IMR-90 (cell line): ENCODE results near the gene AQP5. TPM values are rescaled to one million over a fixed set of nuclear protein-coding genes. Genes with fewer than 3 reads are reported as not detected.

ENCODE experiments used
- ATAC-seq: fragments of 200-7000 bp; cut with Tn5 transposase; 2 replicates; pipeline ENCODE4 v1.9.1; 2020; ENCODE audit warnings: low read depth, mild to moderate bottlenecking, moderate library complexity
- BruUV-seq: library from RNA; stranded (reverse); fragments of 400-500 nt; replicated peaks from 2 replicates; lab custom pipeline; 2021; lab: Mats Ljungman, UMichigan
- CTCF ChIA-PET: fragments of 300-600 bp; formaldehyde crosslinking; extraction: SDS; loops from one replicate; lab custom pipeline; 2021; ENCODE audit warnings: antibody characterized with exemption; lab: Yijun Ruan, JAX
- POLR2A ChIA-PET: fragments of 300-600 bp; sonication (Branson Sonifier 250); formaldehyde crosslinking; loops from one replicate; lab custom pipeline; 2022; ENCODE audit warnings: antibody characterized with exemption; ENCODE audit not compliant: unreplicated experiment; lab: Charles Lee
- DNase-seq: peaks from one replicate; pipeline ENCODE4 v3.0.0; 2013
- H2AFZ ChIP-seq: replicated peaks from 2 replicates; pipeline ENCODE3; 2013; ENCODE audit warnings: low read length, mild to moderate bottlenecking; ENCODE audit not compliant: poor library complexity
- H2AK5ac ChIP-seq: 2 replicates; pipeline ENCODE4 v1.6.1; 2013; ENCODE audit warnings: low read depth, low read length, inconsistent platforms
- H2AK9ac ChIP-seq: replicated peaks from 2 replicates; pipeline ENCODE3; 2013; ENCODE audit warnings: mild to moderate bottlenecking, low read depth, low read length, moderate library complexity; ENCODE audit not compliant: poor library complexity
- H2BK120ac ChIP-seq: 2 replicates; pipeline ENCODE4 v1.6.1; 2013; ENCODE audit warnings: low read depth, low read length, inconsistent platforms
- H2BK15ac ChIP-seq: 3 replicates; pipeline ENCODE4 v1.6.1; 2013; ENCODE audit warnings: low read depth, low read length, inconsistent platforms
- H2BK20ac ChIP-seq: 2 replicates; pipeline ENCODE4 v1.6.1; 2013; ENCODE audit warnings: low read depth, mild to moderate bottlenecking, inconsistent platforms, low read length, moderate library complexity
- H2BK5ac ChIP-seq: 2 replicates; pipeline ENCODE4 v1.6.1; 2013; ENCODE audit warnings: mild to moderate bottlenecking, low read depth, low read length, inconsistent platforms; ENCODE audit not compliant: poor library complexity, severe bottlenecking
- H3K14ac ChIP-seq: replicated peaks from 2 replicates; pipeline ENCODE4 v1.6.1; 2013; ENCODE audit warnings: low read depth, low read length, inconsistent platforms
- H3K18ac ChIP-seq: 2 replicates; pipeline ENCODE4 v1.6.1; 2013; ENCODE audit warnings: low read depth, low read length, control low read depth
- H3K23ac ChIP-seq: 2 replicates; pipeline ENCODE4 v1.6.1; 2013; ENCODE audit warnings: low read depth, low read length, inconsistent platforms
- H3K27ac ChIP-seq: 2 replicates; pipeline ENCODE4 v1.5.1; 2013; ENCODE audit warnings: mild to moderate bottlenecking, control low read depth, low read length; ENCODE audit not compliant: insufficient read depth
- H3K27me3 ChIP-seq: 2 replicates; pipeline ENCODE4 v1.6.1; 2013; ENCODE audit warnings: low read length; ENCODE audit not compliant: control insufficient read depth, insufficient read depth
- H3K36me3 ChIP-seq: 2 replicates; pipeline ENCODE4 v1.6.1; 2013; ENCODE audit warnings: low read length, mixed read lengths; ENCODE audit not compliant: control insufficient read depth, insufficient read depth
- H3K4ac ChIP-seq: 2 replicates; pipeline ENCODE4 v1.6.1; 2013; ENCODE audit warnings: low read depth, low read length, inconsistent platforms
- H3K4me1 ChIP-seq: 2 replicates; pipeline ENCODE4 v1.6.1; 2013; ENCODE audit warnings: low read length, mixed read lengths; ENCODE audit not compliant: control insufficient read depth, insufficient read depth
- H3K4me2 ChIP-seq: 2 replicates; pipeline ENCODE4 v1.6.1; 2013; ENCODE audit warnings: low read depth, mild to moderate bottlenecking, control low read depth, low read length, moderate library complexity
- H3K4me3 ChIP-seq: 2 replicates; pipeline ENCODE4 v1.5.1; 2013; ENCODE audit warnings: low read depth, mild to moderate bottlenecking, control low read depth, low read length, moderate library complexity; ENCODE audit not compliant: insufficient read depth
- H3K56ac ChIP-seq: 2 replicates; pipeline ENCODE4 v1.6.1; 2013; ENCODE audit warnings: low read length, inconsistent platforms; ENCODE audit not compliant: insufficient read depth; ENCODE audit errors: extremely low read depth
- H3K79me1 ChIP-seq, 2 experiments: 2 replicates each; pipeline ENCODE4 v1.6.1; 2013; ENCODE audit warnings: low read length in 2 of 2, inconsistent platforms in 1 of 2, low read depth in 1 of 2
- H3K9ac ChIP-seq: 2 replicates; pipeline ENCODE4 v1.6.1; 2013; ENCODE audit warnings: low read depth, low read length, control low read depth
- H3K9me1 ChIP-seq: 2 replicates; pipeline ENCODE4 v1.6.1; 2013; ENCODE audit warnings: low read length, inconsistent platforms; ENCODE audit not compliant: insufficient read depth
- H3K9me3 ChIP-seq: 2 replicates; pipeline ENCODE4 v1.6.1; 2013; ENCODE audit warnings: low read length; ENCODE audit not compliant: control insufficient read depth, insufficient read depth
- H4K20me1 ChIP-seq: 2 replicates; pipeline ENCODE4 v1.6.1; 2013; ENCODE audit warnings: low read length, inconsistent platforms; ENCODE audit not compliant: insufficient read depth
- H4K5ac ChIP-seq: 2 replicates; pipeline ENCODE4 v1.6.1; 2013; ENCODE audit warnings: mild to moderate bottlenecking, low read depth, low read length, control low read depth
- H4K8ac ChIP-seq, 2 experiments: 2 replicates each; pipeline ENCODE4 v1.6.1; 2013; ENCODE audit warnings: low read depth in 2 of 2, low read length in 2 of 2, control low read depth in 1 of 2, inconsistent platforms in 1 of 2
- H4K91ac ChIP-seq: 2 replicates; pipeline ENCODE4 v1.6.1; 2013; ENCODE audit warnings: low read depth, low read length, inconsistent platforms; ENCODE audit not compliant: insufficient read depth
- BHLHE40 ChIP-seq: fragments of 150-350 bp; IDR thresholded peaks from 2 replicates; pipeline ENCODE4 v1.6.1; 2016; ENCODE audit warnings: mild to moderate bottlenecking, low read depth, low read length
- CEBPB ChIP-seq: IDR thresholded peaks from 2 replicates; pipeline ENCODE4 v1.6.1; 2012; ENCODE audit warnings: low read depth, low read length, improper control_type of control experiment
- CHD1 ChIP-seq: IDR thresholded peaks from 2 replicates; pipeline ENCODE4 v1.6.1; 2012; ENCODE audit warnings: low read depth, low read length, improper control_type of control experiment
- MAFK ChIP-seq: IDR thresholded peaks from 2 replicates; pipeline ENCODE4 v1.6.1; 2012; ENCODE audit warnings: low read depth, low read length, improper control_type of control experiment
- MAZ ChIP-seq: IDR thresholded peaks from 2 replicates; pipeline ENCODE4 v1.6.1; 2012; ENCODE audit warnings: low read depth, mild to moderate bottlenecking, low read length, improper control_type of control experiment, moderate library complexity, borderline replicate concordance
- MXI1 ChIP-seq: IDR thresholded peaks from 2 replicates; pipeline ENCODE4 v1.6.1; 2012; ENCODE audit warnings: low read depth, mild to moderate bottlenecking, low read length, moderate library complexity, borderline replicate concordance
- NFE2L2 ChIP-seq: fragments of 150-350 bp; IDR thresholded peaks from 2 replicates; pipeline ENCODE4 v1.6.1; 2016; ENCODE audit warnings: low read depth, mild to moderate bottlenecking, low read length
- POLR2A ChIP-seq: IDR thresholded peaks from 2 replicates; pipeline ENCODE4 v1.6.1; 2012; ENCODE audit warnings: mild to moderate bottlenecking, low read depth, low read length
- RAD21 ChIP-seq: IDR thresholded peaks from 2 replicates; pipeline ENCODE4 v1.6.1; 2012; ENCODE audit warnings: low read length, improper control_type of control experiment
- RCOR1 ChIP-seq: IDR thresholded peaks from 2 replicates; pipeline ENCODE4 v1.6.1; 2012; ENCODE audit warnings: mild to moderate bottlenecking, low read length, improper control_type of control experiment; ENCODE audit not compliant: insufficient replicate concordance
- RFX5 ChIP-seq: IDR thresholded peaks from 2 replicates; pipeline ENCODE4 v1.8.0; 2012; ENCODE audit warnings: low read depth, mild to moderate bottlenecking, low read length, moderate library complexity
- SMC3 ChIP-seq: fragments of 150-350 bp; IDR thresholded peaks from 2 replicates; pipeline ENCODE4 v1.6.1; 2016; ENCODE audit warnings: low read depth, mild to moderate bottlenecking, antibody characterized with exemption, low read length, moderate library complexity
- WGBS, 2 experiments: methylation state at CpG; one replicate each; pipeline versions ENCODE4 v1.1.5 to v1.1.7; 2013; ENCODE audit warnings: missing lambda C conversion rate in 2 of 2; ENCODE audit not compliant: insufficient read length in 1 of 2; ENCODE audit errors: extremely low coverage in 2 of 2; 5-methylcytosine and 5-hydroxymethylcytosine counted together
- dilution Hi-C: fragments of 300-500 bp; cut with HindIII; formaldehyde crosslinking; loops from one replicate; pipeline ENCODE4 v1.14.3; 2018; ENCODE audit warnings: low sequenced_read_pairs; ENCODE audit not compliant: unreplicated experiment
- in situ Hi-C: fragments of 300-500 bp; cut with MboI; formaldehyde crosslinking; loops from 3 replicates; pipeline ENCODE4 v1.14.3; 2019; ENCODE audit warnings: low sequenced_read_pairs, inconsistent platforms, mixed read lengths
- intact Hi-C: fragments of 100-400 bp; cut with micrococcal nuclease; formaldehyde crosslinking; loops from 2 replicates; pipeline ENCODE4 v1.10.0; 2022
- polyA plus RNA-seq, 3 experiments: library from polyadenylated mRNA; depleted of rRNA; stranded (reverse); fragments of >200 nt; gene quantifications; 2 replicates each; pipeline ENCODE4 v1.2.3, GENCODE V29; 2012; ENCODE audit warnings: low replicate concordance in 1 of 3
- total RNA-seq: library from RNA; depleted of rRNA; stranded (reverse); fragments of >200 nt; gene quantifications from 2 replicates; pipeline ENCODE4 v1.2.3, GENCODE V29; 2012
- TF ChIP-seq, protein P1 (sequence below): fragments of 150-350 bp; IDR thresholded peaks from 2 replicates; pipeline ENCODE4 v1.6.1; 2016; ENCODE audit warnings: low read depth, mild to moderate bottlenecking, low read length, moderate library complexity, borderline replicate concordance
- TF ChIP-seq, protein P2 (sequence below): fragments of 150-350 bp; IDR thresholded peaks from 2 replicates; pipeline ENCODE4 v1.6.1; 2017; ENCODE audit warnings: mild to moderate bottlenecking, antibody characterized with exemption, low read length, low read depth

The AQP5 gene
- total and polyA plus RNA-seq, 2 of the 4 experiments (the other 2 are of a cell fraction): not detected

DNA sequence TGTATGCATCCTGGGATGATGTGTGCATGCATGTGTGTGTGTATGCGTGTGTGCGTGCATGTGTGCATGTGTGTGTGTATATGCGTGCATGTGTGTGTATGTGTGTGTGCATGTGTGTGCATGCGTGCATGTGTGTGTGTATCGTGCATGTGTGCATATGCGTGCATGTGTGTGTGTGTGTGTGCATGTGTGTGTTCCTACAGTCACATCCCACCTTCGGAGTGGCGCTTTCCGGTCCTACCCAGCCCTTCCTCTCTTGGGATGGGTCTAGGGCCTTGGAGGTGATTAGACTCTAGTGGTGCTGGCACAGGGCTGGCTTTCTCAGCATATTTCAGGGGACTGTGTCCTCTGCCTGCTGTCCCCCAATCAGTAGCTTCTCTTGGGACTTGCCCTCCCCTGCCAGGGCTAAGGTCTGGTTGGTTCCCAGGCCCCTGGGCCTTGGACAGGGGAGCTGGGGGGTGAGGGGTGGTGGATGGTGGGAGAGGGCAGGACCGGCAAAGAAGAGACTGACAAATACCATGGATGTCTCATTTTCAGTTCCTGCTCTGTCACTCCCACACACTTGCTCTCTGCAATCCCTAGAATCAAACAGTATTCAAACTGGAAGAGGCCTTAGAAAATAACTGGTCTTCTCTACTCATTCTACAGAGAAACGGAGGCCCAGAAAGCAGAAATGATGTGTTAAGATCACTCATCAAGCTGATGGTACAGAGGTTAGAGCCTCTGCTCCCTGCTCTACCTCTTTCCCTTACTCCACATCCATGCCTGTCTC lies 36.1 kb upstream of the AQP5 start:
- H2BK15ac ChIP-seq: no peak overlapping the region
- H2BK120ac ChIP-seq: no peak overlapping the region
- no peak overlapping the region for H3K56ac ChIP-seq
- no peak overlapping the region for H3K27ac ChIP-seq
- H2AFZ ChIP-seq: peak overlapping the region; percentile 14
- H4K8ac ChIP-seq: no peak overlapping the region
- no peak overlapping the region for H2BK20ac ChIP-seq
- no peak overlapping the region for H3K4ac ChIP-seq
- in situ Hi-C loops: no loop called here
- intact Hi-C loops: no loop called here
- peaks cover 7% of the 10 kb centered on the region; the same call in 1 of the 2 replicates for H3K9me1 ChIP-seq
- H2AK5ac ChIP-seq: no peak overlapping the region
- ChIA-PET CTCF (no interaction called here), POLR2A (no interaction called here)
- dilution Hi-C loops: no loop called here
- no peak overlapping the region for H3K23ac ChIP-seq
- ATAC-seq (no peak), DNase-seq (no peak)
- H4K5ac ChIP-seq: no peak overlapping the region
- H3K14ac ChIP-seq: no peak overlapping the region
- no peak overlapping the region for H3K4me3 ChIP-seq
- no peaks in the 10 kb centered on the region for H3K4me1 ChIP-seq
- no peak overlapping the region for H4K91ac ChIP-seq
- H2BK5ac ChIP-seq: no peak overlapping the region
- no peak overlapping the region for H2AK9ac ChIP-seq
- no peaks in the 10 kb centered on the region for H3K9me3 ChIP-seq
- H3K9ac ChIP-seq: no peak overlapping the region
- H3K4me2 ChIP-seq: no peak overlapping the region
- no peaks in the 10 kb centered on the region for H4K20me1 ChIP-seq
- H3K36me3 ChIP-seq: no peaks in the 10 kb centered on the region
- no peaks in the 10 kb centered on the region; a peak in 1 of 4 replicates for H3K79me1 ChIP-seq
- TF ChIP-seq CEBPB (no peak), MAZ (no peak), CHD1 (no peak), MAFK (no peak), RFX5 (no peak), SMC3 (no peak), MXI1 (no peak), POLR2A (no peak), RAD21 (no peak), RCOR1 (no peak), NFE2L2 (no peak), BHLHE40 (no peak)
- TF ChIP-seq, protein P1, sequence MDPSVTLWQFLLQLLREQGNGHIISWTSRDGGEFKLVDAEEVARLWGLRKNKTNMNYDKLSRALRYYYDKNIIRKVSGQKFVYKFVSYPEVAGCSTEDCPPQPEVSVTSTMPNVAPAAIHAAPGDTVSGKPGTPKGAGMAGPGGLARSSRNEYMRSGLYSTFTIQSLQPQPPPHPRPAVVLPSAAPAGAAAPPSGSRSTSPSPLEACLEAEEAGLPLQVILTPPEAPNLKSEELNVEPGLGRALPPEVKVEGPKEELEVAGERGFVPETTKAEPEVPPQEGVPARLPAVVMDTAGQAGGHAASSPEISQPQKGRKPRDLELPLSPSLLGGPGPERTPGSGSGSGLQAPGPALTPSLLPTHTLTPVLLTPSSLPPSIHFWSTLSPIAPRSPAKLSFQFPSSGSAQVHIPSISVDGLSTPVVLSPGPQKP: no peak
- TF ChIP-seq, protein P2, sequence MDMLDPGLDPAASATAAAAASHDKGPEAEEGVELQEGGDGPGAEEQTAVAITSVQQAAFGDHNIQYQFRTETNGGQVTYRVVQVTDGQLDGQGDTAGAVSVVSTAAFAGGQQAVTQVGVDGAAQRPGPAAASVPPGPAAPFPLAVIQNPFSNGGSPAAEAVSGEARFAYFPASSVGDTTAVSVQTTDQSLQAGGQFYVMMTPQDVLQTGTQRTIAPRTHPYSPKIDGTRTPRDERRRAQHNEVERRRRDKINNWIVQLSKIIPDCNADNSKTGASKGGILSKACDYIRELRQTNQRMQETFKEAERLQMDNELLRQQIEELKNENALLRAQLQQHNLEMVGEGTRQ: no peak
- no peak overlapping the region for H3K18ac ChIP-seq
- 94% methylated on average over 6 of the region's 11 CpGs; no CpG with 5 or more reads in 1 of the 2 experiments for WGBS, 2 experiments
- no peaks in the 10 kb centered on the region; the same call in 1 of the 2 replicates for H3K27me3 ChIP-seq
- no TSS peak for BruUV-seq
